Islet precursor cell (in vitro differentiated cells): ENCODE results near the gene DEFB121.
"Not testable (repeated sequence)": the region's sequence is repeated elsewhere in the genome, so short reads cannot be mapped to it uniquely, and the experiment has no call there.

ENCODE experiments used
- DNase-seq: peaks from one replicate; pipeline ENCODE4 v3.0.0-alpha.2; 2018

The DEFB121 gene

GRCh38 chr20:31406115-31406514 is at the start of gene DEFB121:
Gene DEFB121 (minus strand): TSS chr20:31406215. CDS start chr20:31406152, 63 bp downstream.
- DNase-seq: no peak

GRCh38 chr20:31454361-31454760 is 48.3 kb upstream of the DEFB121 start:
- DNase-seq: no peak

- no peak for DNase-seq
Measured at GRCh38 chr20:31452575-31452974, 46.6 kb upstream of the DEFB121 start.

- no peak for DNase-seq
Measured at GRCh38 chr20:31449511-31450414, 43.7 kb upstream of the DEFB121 start.

- no peak for DNase-seq
Measured at GRCh38 chr20:31446084-31446819, 40.2 kb upstream of the DEFB121 start.

GRCh38 chr20:31440012-31440659 is 34.1 kb upstream of the DEFB121 start, which contains the start of gene DEFB123:
Gene DEFB123 (plus strand): TSS chr20:31440632. CDS start chr20:31440699, 67 bp downstream.
- no peak for DNase-seq

- DNase-seq: no peak
Measured at GRCh38 chr20:31430568-31431115, 24.6 kb upstream of the DEFB121 start.

GRCh38 chr20:31427576-31427975 is 21.6 kb upstream of the DEFB121 start:
- DNase-seq: not testable (repeated sequence)

- DNase-seq: not testable (repeated sequence)
Measured at GRCh38 chr20:31426891-31427551, 21.0 kb upstream of the DEFB121 start.

- no peak for DNase-seq
Measured at GRCh38 chr20:31425797-31426196, 19.8 kb upstream of the DEFB121 start.

- DNase-seq: no peak
Measured at GRCh38 chr20:31418307-31418706, 12.3 kb upstream of the DEFB121 start.

GRCh38 chr20:31415653-31416052 is 9.6 kb upstream of the DEFB121 start:
- DNase-seq: no peak

- no peak for DNase-seq
Measured at GRCh38 chr20:31414381-31414780, 8.4 kb upstream of the DEFB121 start.

GRCh38 chr20:31410011-31410410 is 4.0 kb upstream of the DEFB121 start:
- no peak for DNase-seq

GRCh38 chr20:31403886-31404285 is 2.1 kb downstream of the DEFB121 start:
- DNase-seq: no peak

- DNase-seq: no peak
Measured at GRCh38 chr20:31394900-31395299, 11.1 kb downstream of the DEFB121 start.

- DNase-seq: no peak
Measured at GRCh38 chr20:31392836-31393235, 13.2 kb downstream of the DEFB121 start.

- DNase-seq: no peak
Measured at GRCh38 chr20:31390490-31390889, 15.5 kb downstream of the DEFB121 start, which contains the start of gene DEFB119. Gene DEFB119 (minus strand): TSS chr20:31390590. CDS start chr20:31390483, 107 bp downstream.

GRCh38 chr20:31374346-31374745 is 31.7 kb downstream of the DEFB121 start:
- DNase-seq: no peak

GRCh38 chr20:31368301-31368700 is 37.7 kb downstream of the DEFB121 start, which contains the start of gene DEFB118:
Gene DEFB118 (plus strand): TSS chr20:31368601. CDS start chr20:31368651, 50 bp downstream.
- no peak for DNase-seq

- not testable (repeated sequence) for DNase-seq
Measured at GRCh38 chr20:31364272-31364671, 41.7 kb downstream of the DEFB121 start.

GRCh38 chr20:31363295-31363694 is 42.7 kb downstream of the DEFB121 start:
- no peak for DNase-seq
